Measurements from ENCODE around the gene RNASEH2A.
A peak's percentile ranks its signal among the peaks of the same experiment; 100 is the strongest.
"Not testable (repeated sequence)": the region's sequence is repeated elsewhere in the genome, so short reads cannot be mapped to it uniquely, and the experiment has no call there.

The RNASEH2A gene

DNA sequence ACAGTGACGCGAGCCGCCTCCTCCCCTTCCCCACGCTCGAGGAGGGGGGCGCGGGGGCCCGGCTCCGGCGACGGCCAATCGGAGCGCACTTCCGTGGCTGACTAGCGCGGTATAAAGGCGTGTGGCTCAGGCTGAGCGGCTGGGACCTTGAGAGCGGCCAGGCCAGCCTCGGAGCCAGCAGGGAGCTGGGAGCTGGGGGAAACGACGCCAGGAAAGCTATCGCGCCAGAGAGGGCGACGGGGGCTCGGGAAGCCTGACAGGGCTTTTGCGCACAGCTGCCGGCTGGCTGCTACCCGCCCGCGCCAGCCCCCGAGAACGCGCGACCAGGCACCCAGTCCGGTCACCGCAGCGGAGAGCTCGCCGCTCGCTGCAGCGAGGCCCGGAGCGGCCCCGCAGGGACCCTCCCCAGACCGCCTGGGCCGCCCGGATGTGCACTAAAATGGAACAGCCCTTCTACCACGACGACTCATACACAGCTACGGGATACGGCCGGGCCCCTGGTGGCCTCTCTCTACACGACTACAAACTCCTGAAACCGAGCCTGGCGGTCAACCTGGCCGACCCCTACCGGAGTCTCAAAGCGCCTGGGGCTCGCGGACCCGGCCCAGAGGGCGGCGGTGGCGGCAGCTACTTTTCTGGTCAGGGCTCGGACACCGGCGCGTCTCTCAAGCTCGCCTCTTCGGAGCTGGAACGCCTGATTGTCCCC is 14.9 kb upstream of the RNASEH2A start, which contains the start of gene JUNB:
Gene JUNB, plus strand, starts transcription at position 142 of the 706 bp plus-strand sequence. Its CDS starts 286 bp downstream, at position 428.
- Histone ChIP-seq H3K9me3 (ENCODE audit: control insufficient read depth, low read length) (no peaks in the 10 kb centered on the region), H3K27me3 (ENCODE audit: control insufficient read depth, insufficient read depth, low read length) (no peaks in the 10 kb centered on the region), H3K9ac (ENCODE audit: low read length) (peak within 1 kb of the TSS; percentile 98), H3K4me1 (ENCODE audit: control insufficient read depth, insufficient read depth, low read length) (peaks cover 60% of the 10 kb centered on the region), H3K4me3 (ENCODE audit: low read length) (peak within 1 kb of the TSS; percentile 88), H3K36me3 (ENCODE audit: control insufficient read depth, insufficient read depth, low read length) (no peaks in the 10 kb centered on the region)

DNA sequence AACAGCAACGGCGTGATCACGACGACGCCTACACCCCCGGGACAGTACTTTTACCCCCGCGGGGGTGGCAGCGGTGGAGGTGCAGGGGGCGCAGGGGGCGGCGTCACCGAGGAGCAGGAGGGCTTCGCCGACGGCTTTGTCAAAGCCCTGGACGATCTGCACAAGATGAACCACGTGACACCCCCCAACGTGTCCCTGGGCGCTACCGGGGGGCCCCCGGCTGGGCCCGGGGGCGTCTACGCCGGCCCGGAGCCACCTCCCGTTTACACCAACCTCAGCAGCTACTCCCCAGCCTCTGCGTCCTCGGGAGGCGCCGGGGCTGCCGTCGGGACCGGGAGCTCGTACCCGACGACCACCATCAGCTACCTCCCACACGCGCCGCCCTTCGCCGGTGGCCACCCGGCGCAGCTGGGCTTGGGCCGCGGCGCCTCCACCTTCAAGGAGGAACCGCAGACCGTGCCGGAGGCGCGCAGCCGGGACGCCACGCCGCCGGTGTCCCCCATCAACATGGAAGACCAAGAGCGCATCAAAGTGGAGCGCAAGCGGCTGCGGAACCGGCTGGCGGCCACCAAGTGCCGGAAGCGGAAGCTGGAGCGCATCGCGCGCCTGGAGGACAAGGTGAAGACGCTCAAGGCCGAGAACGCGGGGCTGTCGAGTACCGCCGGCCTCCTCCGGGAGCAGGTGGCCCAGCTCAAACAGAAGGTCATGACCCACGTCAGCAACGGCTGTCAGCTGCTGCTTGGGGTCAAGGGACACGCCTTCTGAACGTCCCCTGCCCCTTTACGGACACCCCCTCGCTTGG is 14.1 kb upstream of the RNASEH2A start:
- no peaks in the 10 kb centered on the region for H3K9me3 ChIP-seq (ENCODE audit: control insufficient read depth, low read length)
- H3K27me3 ChIP-seq (ENCODE audit: control insufficient read depth, insufficient read depth, low read length) = no peaks in the 10 kb centered on the region
- H3K36me3 ChIP-seq (ENCODE audit: control insufficient read depth, insufficient read depth, low read length) = no peaks in the 10 kb centered on the region
- H3K4me3 ChIP-seq (ENCODE audit: low read length) = peak overlapping the region; percentile 88
- H3K4me1 ChIP-seq (ENCODE audit: control insufficient read depth, insufficient read depth, low read length) = peaks cover 56% of the 10 kb centered on the region
- H3K9ac ChIP-seq (ENCODE audit: low read length) = peak overlapping the region; percentile 98

DNA sequence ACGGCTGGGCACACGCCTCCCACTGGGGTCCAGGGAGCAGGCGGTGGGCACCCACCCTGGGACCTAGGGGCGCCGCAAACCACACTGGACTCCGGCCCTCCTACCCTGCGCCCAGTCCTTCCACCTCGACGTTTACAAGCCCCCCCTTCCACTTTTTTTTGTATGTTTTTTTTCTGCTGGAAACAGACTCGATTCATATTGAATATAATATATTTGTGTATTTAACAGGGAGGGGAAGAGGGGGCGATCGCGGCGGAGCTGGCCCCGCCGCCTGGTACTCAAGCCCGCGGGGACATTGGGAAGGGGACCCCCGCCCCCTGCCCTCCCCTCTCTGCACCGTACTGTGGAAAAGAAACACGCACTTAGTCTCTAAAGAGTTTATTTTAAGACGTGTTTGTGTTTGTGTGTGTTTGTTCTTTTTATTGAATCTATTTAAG is 13.5 kb upstream of the RNASEH2A start:
- peaks cover 50% of the 10 kb centered on the region for H3K4me1 ChIP-seq (ENCODE audit: control insufficient read depth, insufficient read depth, low read length)
- no peaks in the 10 kb centered on the region for H3K9me3 ChIP-seq (ENCODE audit: control insufficient read depth, low read length)
- no peaks in the 10 kb centered on the region for H3K36me3 ChIP-seq (ENCODE audit: control insufficient read depth, insufficient read depth, low read length)
- peak overlapping the region; percentile 98 for H3K9ac ChIP-seq (ENCODE audit: low read length)
- peak overlapping the region; percentile 88 for H3K4me3 ChIP-seq (ENCODE audit: low read length)
- H3K27me3 ChIP-seq (ENCODE audit: control insufficient read depth, insufficient read depth, low read length) = no peaks in the 10 kb centered on the region

DNA sequence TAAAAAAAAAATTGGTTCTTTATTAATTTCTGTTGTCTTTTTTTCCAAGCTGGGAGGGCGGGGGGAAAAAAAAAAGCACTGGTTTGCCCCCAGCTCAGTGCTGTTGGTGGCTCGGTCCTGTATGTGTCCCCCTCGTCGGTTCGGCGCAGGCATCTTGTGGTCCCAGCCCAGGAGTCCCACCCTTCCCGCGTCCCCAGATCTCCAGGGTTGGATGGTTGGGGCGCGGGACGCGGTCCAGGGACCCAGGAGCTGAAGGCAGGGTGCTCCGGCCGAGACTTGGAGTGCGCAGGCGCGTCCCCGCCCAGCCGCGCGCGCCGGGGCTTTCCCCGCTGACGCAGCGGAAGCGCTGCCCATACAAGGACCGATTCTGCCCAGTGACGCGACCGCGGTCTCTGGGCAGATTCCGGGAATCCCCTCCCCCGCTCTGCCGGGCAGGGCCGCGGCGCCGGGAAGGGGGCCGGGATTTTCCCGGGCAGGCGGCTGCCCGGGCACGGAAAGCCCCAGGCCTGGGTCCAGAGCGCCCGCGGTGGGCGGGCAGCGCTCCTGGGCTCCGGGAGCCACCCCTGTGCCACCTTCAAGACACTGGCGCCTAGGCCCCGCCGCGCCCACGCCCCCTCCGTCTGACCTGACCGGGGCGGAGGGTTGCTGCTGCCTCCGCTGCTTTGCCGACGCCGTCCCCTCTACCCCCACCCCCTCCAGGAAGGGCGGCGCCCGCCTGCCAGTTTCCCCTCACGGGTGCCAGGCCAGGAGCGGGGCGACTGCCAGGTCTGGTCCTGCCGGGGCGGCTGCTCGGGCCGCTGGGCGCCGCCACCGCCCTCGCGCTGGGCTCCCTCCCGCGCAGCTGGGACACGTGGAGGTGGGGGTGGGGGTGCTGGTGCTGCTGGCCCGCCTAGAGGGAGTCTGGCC is 12.8 kb upstream of the RNASEH2A start:
- no peaks in the 10 kb centered on the region for H3K27me3 ChIP-seq (ENCODE audit: control insufficient read depth, insufficient read depth, low read length)
- peak overlapping the region; percentile 88 for H3K4me3 ChIP-seq (ENCODE audit: low read length)
- peaks cover 43% of the 10 kb centered on the region for H3K4me1 ChIP-seq (ENCODE audit: control insufficient read depth, insufficient read depth, low read length)
- H3K9me3 ChIP-seq (ENCODE audit: control insufficient read depth, low read length) = no peaks in the 10 kb centered on the region
- H3K9ac ChIP-seq (ENCODE audit: low read length) = peak overlapping the region; percentile 98
- H3K36me3 ChIP-seq (ENCODE audit: control insufficient read depth, insufficient read depth, low read length) = no peaks in the 10 kb centered on the region

DNA sequence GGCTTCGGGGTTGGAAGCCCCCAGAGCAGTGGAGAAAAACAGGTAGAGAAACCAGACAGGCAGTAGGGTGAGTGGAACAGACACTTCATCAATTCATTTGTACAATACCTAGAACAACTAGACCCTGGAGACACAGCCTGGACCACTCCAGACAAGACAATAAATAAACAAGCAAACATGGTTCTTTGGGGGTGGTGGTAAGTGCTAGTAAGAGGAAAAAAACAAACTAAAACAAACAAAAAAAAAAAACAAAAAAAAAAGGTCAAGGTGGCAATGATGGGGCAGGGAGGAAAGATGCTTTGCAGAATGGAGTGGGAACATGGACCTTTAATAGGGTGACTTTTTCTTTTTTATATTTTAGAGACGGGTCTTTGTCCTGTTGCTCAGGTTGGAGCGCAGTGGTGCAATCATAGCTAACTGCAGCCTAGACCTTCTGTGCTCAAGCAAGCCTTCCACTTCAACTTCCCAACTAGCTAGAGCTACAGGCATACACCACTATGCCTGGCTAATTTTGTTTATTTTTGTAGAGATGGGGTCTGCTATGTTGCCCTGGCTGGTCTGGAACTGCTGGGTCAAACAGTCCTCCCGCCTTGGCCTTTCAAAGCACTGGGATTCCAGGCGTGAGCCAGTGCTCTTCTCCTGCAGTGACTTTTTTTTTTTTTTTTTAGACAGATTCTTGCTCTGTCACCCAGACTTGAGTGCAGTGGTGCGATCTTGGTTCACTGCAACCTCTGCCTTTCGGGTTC is 12.0 kb upstream of the RNASEH2A start:
- no peaks in the 10 kb centered on the region for H3K36me3 ChIP-seq (ENCODE audit: control insufficient read depth, insufficient read depth, low read length)
- H3K4me1 ChIP-seq (ENCODE audit: control insufficient read depth, insufficient read depth, low read length) = peaks cover 35% of the 10 kb centered on the region
- H3K4me3 ChIP-seq (ENCODE audit: low read length) = no peak overlapping the region
- no peaks in the 10 kb centered on the region for H3K27me3 ChIP-seq (ENCODE audit: control insufficient read depth, insufficient read depth, low read length)
- peak overlapping the region; percentile 98 for H3K9ac ChIP-seq (ENCODE audit: low read length)
- H3K9me3 ChIP-seq (ENCODE audit: control insufficient read depth, low read length) = no peaks in the 10 kb centered on the region

DNA sequence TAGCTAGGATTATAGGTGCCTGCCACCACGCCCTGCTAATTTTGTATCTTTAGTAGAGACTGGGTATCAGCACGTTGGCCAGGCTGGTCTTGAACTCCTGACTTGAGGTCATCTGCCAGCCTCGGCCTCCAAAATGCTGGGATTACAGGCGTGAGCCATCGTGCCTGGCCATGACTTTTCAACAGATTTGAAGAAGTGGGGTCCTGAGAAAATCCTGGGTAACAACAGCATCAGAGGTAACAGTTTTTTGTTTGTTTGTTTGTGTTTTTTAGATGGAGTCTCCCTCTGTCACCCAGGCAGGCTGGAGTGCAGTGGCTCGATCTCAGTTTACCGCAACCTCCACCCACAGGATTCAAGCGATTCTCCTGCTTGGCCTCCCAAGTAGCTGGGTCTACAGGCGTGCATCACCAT is 11.4 kb upstream of the RNASEH2A start:
- Histone ChIP-seq H3K36me3 (ENCODE audit: control insufficient read depth, insufficient read depth, low read length) (no peaks in the 10 kb centered on the region), H3K4me1 (ENCODE audit: control insufficient read depth, insufficient read depth, low read length) (peaks cover 36% of the 10 kb centered on the region), H3K4me3 (ENCODE audit: low read length) (no peak overlapping the region), H3K9me3 (ENCODE audit: control insufficient read depth, low read length) (no peaks in the 10 kb centered on the region), H3K27me3 (ENCODE audit: control insufficient read depth, insufficient read depth, low read length) (no peaks in the 10 kb centered on the region), H3K9ac (ENCODE audit: low read length) (no peak overlapping the region)

DNA sequence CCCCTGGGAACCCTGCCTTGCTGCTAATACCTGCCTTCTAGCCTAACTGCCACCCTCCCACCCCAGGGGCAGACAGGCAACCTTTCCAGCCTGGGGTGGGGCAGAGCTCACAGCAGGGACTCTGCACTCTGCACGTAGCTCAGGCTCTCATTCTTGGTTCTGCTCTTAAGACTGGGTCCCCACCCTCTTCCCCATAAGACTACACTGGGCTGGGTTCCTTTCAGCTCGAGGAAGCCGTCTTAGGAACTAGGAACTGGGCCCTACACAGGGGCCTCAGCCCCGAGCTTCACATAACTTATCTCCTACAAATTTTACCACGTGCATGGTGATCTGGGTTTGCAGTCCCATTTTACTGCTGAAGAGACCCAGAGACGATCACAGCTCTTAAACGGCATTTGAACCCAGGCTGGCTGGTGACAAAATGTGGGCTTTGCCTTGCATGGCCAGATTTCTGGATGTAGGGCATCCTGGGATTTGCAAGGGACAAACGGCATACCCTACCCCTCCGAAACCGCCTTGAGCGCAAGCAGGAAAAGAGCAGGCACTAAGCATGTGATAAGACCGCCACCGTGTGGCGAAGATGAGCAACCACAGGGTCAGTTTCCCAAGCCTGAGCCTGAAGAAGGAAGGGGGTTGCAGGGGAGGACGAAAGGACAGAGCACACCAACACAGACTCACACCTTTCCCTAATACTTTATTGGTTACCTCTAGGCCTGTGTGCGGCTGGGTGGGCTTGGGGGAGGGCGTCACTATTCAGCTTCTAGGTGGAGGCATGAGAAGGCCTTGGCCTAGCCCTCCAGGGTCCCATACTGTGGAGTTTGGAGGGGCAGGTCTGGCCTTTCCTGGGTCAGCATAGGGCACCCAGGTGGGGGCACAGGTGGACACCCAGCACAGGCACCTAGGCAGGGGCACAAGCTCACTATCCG is 10.0 kb upstream of the RNASEH2A start:
- H3K4me1 ChIP-seq (ENCODE audit: control insufficient read depth, insufficient read depth, low read length) = peaks cover 39% of the 10 kb centered on the region
- H3K4me3 ChIP-seq (ENCODE audit: low read length) = peak overlapping the region; percentile 49
- H3K36me3 ChIP-seq (ENCODE audit: control insufficient read depth, insufficient read depth, low read length) = no peaks in the 10 kb centered on the region
- H3K9ac ChIP-seq (ENCODE audit: low read length) = peak overlapping the region; percentile 56
- no peaks in the 10 kb centered on the region for H3K27me3 ChIP-seq (ENCODE audit: control insufficient read depth, insufficient read depth, low read length)
- H3K9me3 ChIP-seq (ENCODE audit: control insufficient read depth, low read length) = no peaks in the 10 kb centered on the region

DNA sequence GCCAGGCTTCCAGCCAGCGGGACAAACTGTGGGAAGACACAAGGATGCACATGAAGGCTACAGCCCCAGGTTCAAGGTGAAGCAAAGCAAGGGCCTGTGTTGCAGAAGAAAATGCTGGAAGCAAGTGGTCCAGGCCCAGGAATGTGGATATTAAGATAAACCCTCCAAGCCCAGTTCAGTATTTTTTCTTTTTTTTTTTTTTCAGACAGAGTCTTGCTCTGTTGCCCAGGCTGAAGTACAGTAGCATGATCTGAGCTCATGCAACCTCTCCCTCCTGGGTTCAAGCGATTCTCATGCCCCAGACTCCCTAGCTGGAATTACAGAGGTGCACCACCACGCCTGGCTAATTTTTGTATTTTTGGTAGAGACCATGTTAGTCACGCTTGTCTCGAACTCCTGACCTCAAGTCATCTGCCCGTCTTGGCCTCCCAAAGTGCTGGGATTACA is 9.2 kb upstream of the RNASEH2A start:
- Histone ChIP-seq H3K4me1 (ENCODE audit: control insufficient read depth, insufficient read depth, low read length) (peaks cover 43% of the 10 kb centered on the region), H3K9me3 (ENCODE audit: control insufficient read depth, low read length) (no peaks in the 10 kb centered on the region), H3K9ac (ENCODE audit: low read length) (no peak overlapping the region)

DNA sequence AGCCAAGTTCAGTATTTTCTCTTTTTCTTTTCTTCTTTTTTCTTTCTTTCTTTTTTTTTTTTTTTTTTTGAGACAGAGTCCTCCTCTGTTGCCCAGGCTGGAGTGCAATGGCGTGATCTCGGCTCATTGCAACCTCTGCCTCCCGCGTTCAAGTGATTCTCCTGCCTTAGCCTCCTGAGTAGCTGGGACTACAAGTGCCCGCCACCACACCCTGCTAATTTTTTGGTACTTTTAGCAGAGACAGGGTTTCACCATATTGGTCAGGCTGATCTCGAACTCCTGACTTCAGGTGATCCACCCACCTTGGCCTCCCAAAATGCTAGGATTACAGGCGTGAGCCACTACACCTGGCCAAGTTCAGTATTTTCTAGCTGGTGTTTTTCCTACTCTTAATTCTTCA is 8.8 kb upstream of the RNASEH2A start:
- H3K36me3 ChIP-seq (ENCODE audit: control insufficient read depth, insufficient read depth, low read length); H3K27me3 ChIP-seq (ENCODE audit: control insufficient read depth, insufficient read depth, low read length); H3K4me3 ChIP-seq (ENCODE audit: low read length); H3K9me3 ChIP-seq (ENCODE audit: control insufficient read depth, low read length); H3K9ac ChIP-seq (ENCODE audit: low read length): not testable (repeated sequence)
- peaks cover 48% of the 10 kb centered on the region for H3K4me1 ChIP-seq (ENCODE audit: control insufficient read depth, insufficient read depth, low read length)

More for the DNA sequence above, 9.2 kb upstream of the RNASEH2A start:
- H3K36me3 ChIP-seq (ENCODE audit: control insufficient read depth, insufficient read depth, low read length) = no peaks in the 10 kb centered on the region
- H3K4me3 ChIP-seq (ENCODE audit: low read length) = no peak overlapping the region
- no peaks in the 10 kb centered on the region for H3K27me3 ChIP-seq (ENCODE audit: control insufficient read depth, insufficient read depth, low read length)

DNA sequence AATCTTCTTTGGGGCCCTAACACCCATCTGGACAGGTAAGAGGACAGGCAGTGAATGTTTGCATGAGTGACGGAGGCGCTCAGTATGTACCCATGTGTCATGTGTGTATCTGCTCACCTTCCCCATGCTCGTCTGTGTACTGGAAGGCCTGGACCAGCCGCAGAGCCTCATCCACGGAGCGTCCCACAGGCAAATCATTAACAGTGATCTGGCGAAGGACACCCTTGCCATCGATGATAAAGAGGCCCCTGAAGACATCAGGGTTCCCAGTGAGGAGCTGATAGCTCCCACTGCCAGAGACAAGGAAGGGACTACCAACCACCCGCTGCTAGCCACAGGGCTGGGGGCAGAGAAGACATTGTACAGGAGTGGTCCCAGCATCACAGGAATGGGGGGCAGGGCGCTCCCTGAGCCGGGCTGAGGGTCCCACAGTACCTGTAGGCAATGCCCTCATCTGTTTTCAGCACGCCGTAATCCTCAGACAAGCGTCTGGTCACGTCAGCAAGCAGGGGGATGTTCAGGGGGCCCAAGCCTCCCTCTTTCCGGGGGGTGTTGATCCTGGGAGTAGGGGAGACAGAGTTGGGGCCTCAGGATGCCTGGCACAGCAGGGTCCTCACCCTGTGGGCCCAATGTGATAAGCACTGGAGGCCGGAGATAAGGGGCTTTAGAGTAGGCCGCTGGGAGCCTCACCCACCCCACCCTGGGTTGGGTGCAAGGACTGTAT is 6.5 kb upstream of the RNASEH2A start:
- no peak overlapping the region for H3K4me3 ChIP-seq (ENCODE audit: low read length)
- no peaks in the 10 kb centered on the region for H3K36me3 ChIP-seq (ENCODE audit: control insufficient read depth, insufficient read depth, low read length)
- H3K9ac ChIP-seq (ENCODE audit: low read length) = peak overlapping the region; percentile 91
- peaks cover 40% of the 10 kb centered on the region for H3K4me1 ChIP-seq (ENCODE audit: control insufficient read depth, insufficient read depth, low read length)
- no peaks in the 10 kb centered on the region for H3K9me3 ChIP-seq (ENCODE audit: control insufficient read depth, low read length)
- H3K27me3 ChIP-seq (ENCODE audit: control insufficient read depth, insufficient read depth, low read length) = no peaks in the 10 kb centered on the region
